ENCODE measurements around the gene ABTB2. TPM values are rescaled to one million over a fixed set of nuclear protein-coding genes. Genes with fewer than 3 reads are reported as not detected.

Gene ABTB2
- total and polyA plus RNA-seq, 10 of the 15 experiments (the other 5 are each of a cell fraction or from before 2014, with no cell fraction given): 0.13 to 2.1 (median 0.72) TPM

DNA sequence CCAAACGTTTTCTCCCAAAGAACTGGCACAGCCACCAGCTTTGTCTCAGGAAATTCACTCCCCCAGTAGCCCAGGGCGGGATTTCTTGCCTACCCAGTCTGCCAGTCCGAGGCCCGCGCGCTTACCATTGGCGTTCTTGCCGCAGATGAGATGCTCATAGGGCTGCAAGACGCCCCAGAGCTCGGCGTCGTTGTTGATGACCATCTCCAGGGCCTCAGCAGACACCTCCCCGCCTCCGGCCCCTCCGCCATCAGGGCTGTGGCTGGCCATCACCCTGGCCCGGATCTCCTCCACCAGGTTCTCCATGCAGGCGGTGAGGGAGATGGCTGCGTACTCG, 1.3 kb downstream of the ABTB2 start:
- intact Hi-C loops (cut with micrococcal nuclease; ENCODE audit: unreplicated experiment) (loop anchor here (5.0 kb wide), 1 partner anchor 304 kb away; the partner anchor contains the start of gene CAPRIN1), in situ Hi-C loops (cut with MboI) (loop anchor here (5.0 kb wide), 4 partner anchors 114 to 494 kb away; no protein-coding TSS in a partner anchor)
- Histone ChIP-seq H3K4me3 (peak overlapping the region; percentile 73), H3K9me3 (replicated peaks; ENCODE audit: control insufficient read depth, insufficient read depth, low read length) (no peaks in the 10 kb centered on the region), H3K36me3 (ENCODE audit: control insufficient read depth in 2 of 2, insufficient read depth in 2 of 2, low read length in 1 of 2) (no peaks in the 10 kb centered on the region), H3K4me1 (ENCODE audit: control insufficient read depth, insufficient read depth, low read length) (peaks cover 15% of the 10 kb centered on the region), H3K27ac (ENCODE audit: control insufficient read depth, insufficient read depth) (no peak overlapping the region), H3K27me3 (replicated peaks in 1 of 2; ENCODE audit: control insufficient read depth in 2 of 2, insufficient read depth in 2 of 2, low read length in 1 of 2) (peaks cover 0 to 3% of the 10 kb centered on the region in 2 experiments; a peak in 2 of 4 replicates), H4K20me1 (ENCODE audit: control insufficient read depth, insufficient read depth) (peaks cover 3% of the 10 kb centered on the region; the same call in 1 of the 2 replicates), H2AFZ (ENCODE audit: control insufficient read depth, low read depth, low read length) (no peak overlapping the region), H3K79me2 (ENCODE audit: control insufficient read depth, insufficient read depth, low read length) (peaks cover 16% of the 10 kb centered on the region), H3K9ac (ENCODE audit: control insufficient read depth, insufficient read depth, low read length) (peak overlapping the region; percentile 41; the same call in 1 of the 2 replicates), H3K4me2 (ENCODE audit: control insufficient read depth, insufficient read depth) (peak overlapping the region; percentile 92)
- RAD21 ChIA-PET (ENCODE audit: unreplicated experiment): interaction anchor here (1.1 to 14.6 kb wide), 8 partner anchors 107 to 206 kb away, joined by 3 to 249 read pairs (median 4); no protein-coding TSS in a partner anchor
- no TSS peak for BruUV-seq (replicated peaks)
- WGBS (ENCODE audit: insufficient coverage, insufficient replicate concordance, low lambda C conversion rate, missing lambda C conversion rate): 1% methylated on average over 19 of the region's 19 CpGs
- CTCF ChIA-PET: interaction anchor here (0.9 to 9.5 kb wide), 7 partner anchors 20 to 359 kb away, joined by 3 to 167 read pairs (median 6); no protein-coding TSS in a partner anchor
- no peak for FAIRE-seq
- TF ChIP-seq BCL11A (IDR thresholded peaks at IDR 0.05; ENCODE audit: low read depth, low read length): no peak
- no peak for TF ChIP-seq NR2C2 (IDR thresholded peaks at IDR 0.05; ENCODE audit: borderline replicate concordance, control insufficient read depth, insufficient read length, low read depth)
- TF ChIP-seq POLR2A (IDR thresholded peaks at IDR 0.05; ENCODE audit: low read depth, low read length): no peak
- TF ChIP-seq, protein P1, sequence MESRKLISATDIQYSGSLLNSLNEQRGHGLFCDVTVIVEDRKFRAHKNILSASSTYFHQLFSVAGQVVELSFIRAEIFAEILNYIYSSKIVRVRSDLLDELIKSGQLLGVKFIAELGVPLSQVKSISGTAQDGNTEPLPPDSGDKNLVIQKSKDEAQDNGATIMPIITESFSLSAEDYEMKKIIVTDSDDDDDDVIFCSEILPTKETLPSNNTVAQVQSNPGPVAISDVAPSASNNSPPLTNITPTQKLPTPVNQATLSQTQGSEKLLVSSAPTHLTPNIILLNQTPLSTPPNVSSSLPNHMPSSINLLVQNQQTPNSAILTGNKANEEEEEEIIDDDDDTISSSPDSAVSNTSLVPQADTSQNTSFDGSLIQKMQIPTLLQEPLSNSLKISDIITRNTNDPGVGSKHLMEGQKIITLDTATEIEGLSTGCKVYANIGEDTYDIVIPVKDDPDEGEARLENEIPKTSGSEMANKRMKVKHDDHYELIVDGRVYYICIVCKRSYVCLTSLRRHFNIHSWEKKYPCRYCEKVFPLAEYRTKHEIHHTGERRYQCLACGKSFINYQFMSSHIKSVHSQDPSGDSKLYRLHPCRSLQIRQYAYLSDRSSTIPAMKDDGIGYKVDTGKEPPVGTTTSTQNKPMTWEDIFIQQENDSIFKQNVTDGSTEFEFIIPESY (IDR thresholded peaks at IDR 0.05): no peak
- no peak for TF ChIP-seq SRF (IDR thresholded peaks at IDR 0.05; ENCODE audit: low read depth in 2 of 2, low read length in 2 of 2)
- TF ChIP-seq, protein P2, sequence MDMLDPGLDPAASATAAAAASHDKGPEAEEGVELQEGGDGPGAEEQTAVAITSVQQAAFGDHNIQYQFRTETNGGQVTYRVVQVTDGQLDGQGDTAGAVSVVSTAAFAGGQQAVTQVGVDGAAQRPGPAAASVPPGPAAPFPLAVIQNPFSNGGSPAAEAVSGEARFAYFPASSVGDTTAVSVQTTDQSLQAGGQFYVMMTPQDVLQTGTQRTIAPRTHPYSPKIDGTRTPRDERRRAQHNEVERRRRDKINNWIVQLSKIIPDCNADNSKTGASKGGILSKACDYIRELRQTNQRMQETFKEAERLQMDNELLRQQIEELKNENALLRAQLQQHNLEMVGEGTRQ (IDR thresholded peaks at IDR 0.05; ENCODE audit: borderline replicate concordance, low read depth, low read length): no peak
- TF ChIP-seq WRNIP1 (IDR thresholded peaks at IDR 0.05; ENCODE audit: borderline replicate concordance, low read depth, low read length): no peak
- TF ChIP-seq CBFB (IDR thresholded peaks at IDR 0.05; ENCODE audit: low read depth): no peak
- no peak for TF ChIP-seq STAT3 (IDR thresholded peaks at IDR 0.05; ENCODE audit: low read depth, low read length)
- TF ChIP-seq, protein P3, sequence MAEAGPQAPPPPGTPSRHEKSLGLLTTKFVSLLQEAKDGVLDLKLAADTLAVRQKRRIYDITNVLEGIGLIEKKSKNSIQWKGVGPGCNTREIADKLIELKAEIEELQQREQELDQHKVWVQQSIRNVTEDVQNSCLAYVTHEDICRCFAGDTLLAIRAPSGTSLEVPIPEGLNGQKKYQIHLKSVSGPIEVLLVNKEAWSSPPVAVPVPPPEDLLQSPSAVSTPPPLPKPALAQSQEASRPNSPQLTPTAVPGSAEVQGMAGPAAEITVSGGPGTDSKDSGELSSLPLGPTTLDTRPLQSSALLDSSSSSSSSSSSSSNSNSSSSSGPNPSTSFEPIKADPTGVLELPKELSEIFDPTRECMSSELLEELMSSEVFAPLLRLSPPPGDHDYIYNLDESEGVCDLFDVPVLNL (IDR thresholded peaks at IDR 0.05; ENCODE audit: low read depth, low read length): no peak
- no peak for TF ChIP-seq POU2F2 (IDR thresholded peaks at IDR 0.05; ENCODE audit: borderline replicate concordance, low read depth, low read length)
- no peak for TF ChIP-seq KLF5 (IDR thresholded peaks at IDR 0.05; ENCODE audit: partially characterized antibody)
- TF ChIP-seq HDAC2 (IDR thresholded peaks at IDR 0.05): no peak
- TF ChIP-seq RELA (IDR thresholded peaks at IDR 0.05; ENCODE audit: borderline replicate concordance, partially characterized antibody): no peak
- SMC1A ChIA-PET (ENCODE audit: uncharacterized antibody, unreplicated experiment): interaction anchor here (0.6 to 12.0 kb wide), 15 partner anchors 16 to 360 kb away, joined by 3 to 171 read pairs (median 4); no protein-coding TSS in a partner anchor
- no peak for DNase-seq (ENCODE audit: low read depth, low spot score)
- POLR2A ChIA-PET: interaction anchor here (1.0 to 2.0 kb wide), 3 partner anchors 178 to 182 kb away, joined by 3 to 6 read pairs (median 5); no protein-coding TSS in a partner anchor
- no peak for ATAC-seq
